ENCODE measurements around the gene CX3CL1.

The CX3CL1 gene

DNA sequence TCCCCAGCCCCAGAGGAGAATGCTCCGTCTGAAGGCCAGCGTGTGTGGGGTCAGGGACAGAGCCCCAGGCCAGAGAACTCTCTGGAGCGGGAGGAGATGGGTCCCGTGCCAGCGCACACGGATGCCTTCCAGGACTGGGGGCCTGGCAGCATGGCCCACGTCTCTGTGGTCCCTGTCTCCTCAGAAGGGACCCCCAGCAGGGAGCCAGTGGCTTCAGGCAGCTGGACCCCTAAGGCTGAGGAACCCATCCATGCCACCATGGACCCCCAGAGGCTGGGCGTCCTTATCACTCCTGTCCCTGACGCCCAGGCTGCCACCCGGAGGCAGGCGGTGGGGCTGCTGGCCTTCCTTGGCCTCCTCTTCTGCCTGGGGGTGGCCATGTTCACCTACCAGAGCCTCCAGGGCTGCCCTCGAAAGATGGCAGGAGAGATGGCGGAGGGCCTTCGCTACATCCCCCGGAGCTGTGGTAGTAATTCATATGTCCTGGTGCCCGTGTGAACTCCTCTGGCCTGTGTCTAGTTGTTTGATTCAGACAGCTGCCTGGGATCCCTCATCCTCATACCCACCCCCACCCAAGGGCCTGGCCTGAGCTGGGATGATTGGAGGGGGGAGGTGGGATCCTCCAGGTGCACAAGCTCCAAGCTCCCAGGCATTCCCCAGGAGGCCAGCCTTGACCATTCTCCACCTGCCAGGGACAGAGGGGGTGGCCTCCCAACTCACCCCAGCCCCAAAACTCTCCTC is 10.4 kb downstream of the CX3CL1 start:
- intact Hi-C loops (cut with DNase I; ENCODE audit: low total_unique reads) = no loop called here

GRCh38 chr16:57383276-57384247 is 11.3 kb downstream of the CX3CL1 start:
- no peak for TF ChIP-seq CTCF (IDR thresholded peaks at IDR 0.05)
- Histone ChIP-seq H3K36me3 (peaks cover 23 to 48% (median 42%) of the 10 kb centered on the region in 3 donors), H3K4me1 (peaks cover 0 to 83% (median 48%) of the 10 kb centered on the region in 4 donors), H3K9me3 (no peaks in the 10 kb centered on the region), H3K27ac (peak overlapping the region; percentile 49 to 52), H3K27me3 (no peaks in the 10 kb centered on the region), H3K4me3 (no peak overlapping the region)
- peak; percentile 52 to 83 for DNase-seq
- intact Hi-C loops (cut with DNase I; ENCODE audit: low total_unique reads) = no loop called here

More for the DNA sequence above, 10.4 kb downstream of the CX3CL1 start:
- Histone ChIP-seq H3K27me3 (no peaks in the 10 kb centered on the region), H3K9me3 (no peaks in the 10 kb centered on the region), H3K4me1 (peaks cover 0 to 92% (median 55%) of the 10 kb centered on the region in 4 donors), H3K27ac (peak overlapping the region; percentile 49 to 52), H3K36me3 (peaks cover 23 to 48% (median 46%) of the 10 kb centered on the region in 3 donors), H3K4me3 (no peak overlapping the region)
- no peak for TF ChIP-seq CTCF (IDR thresholded peaks at IDR 0.05)
- no peak for DNase-seq

DNA sequence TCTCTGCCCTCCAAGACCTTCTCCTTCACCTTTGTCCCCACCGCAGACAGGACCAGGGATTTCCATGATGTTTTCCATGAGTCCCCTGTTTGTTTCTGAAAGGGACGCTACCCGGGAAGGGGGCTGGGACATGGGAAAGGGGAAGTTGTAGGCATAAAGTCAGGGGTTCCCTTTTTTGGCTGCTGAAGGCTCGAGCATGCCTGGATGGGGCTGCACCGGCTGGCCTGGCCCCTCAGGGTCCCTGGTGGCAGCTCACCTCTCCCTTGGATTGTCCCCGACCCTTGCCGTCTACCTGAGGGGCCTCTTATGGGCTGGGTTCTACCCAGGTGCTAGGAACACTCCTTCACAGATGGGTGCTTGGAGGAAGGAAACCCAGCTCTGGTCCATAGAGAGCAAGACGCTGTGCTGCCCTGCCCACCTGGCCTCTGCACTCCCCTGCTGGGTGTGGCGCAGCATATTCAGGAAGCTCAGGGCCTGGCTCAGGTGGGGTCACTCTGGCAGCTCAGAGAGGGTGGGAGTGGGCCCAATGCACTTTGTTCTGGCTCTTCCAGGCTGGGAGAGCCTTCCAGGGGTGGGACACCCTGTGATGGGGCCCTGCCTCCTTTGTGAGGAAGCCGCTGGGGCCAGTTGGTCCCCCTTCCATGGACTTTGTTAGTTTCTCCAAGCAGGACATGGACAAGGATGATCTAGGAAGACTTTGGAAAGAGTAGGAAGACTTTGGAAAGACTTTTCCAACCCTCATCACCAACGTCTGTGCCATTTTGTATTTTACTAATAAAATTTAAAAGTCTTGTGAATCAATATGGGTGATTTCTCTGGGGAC is 12.2 kb downstream of the CX3CL1 start:
- no peak for DNase-seq
- Histone ChIP-seq H3K4me1 (peaks cover 0 to 74% (median 43%) of the 10 kb centered on the region in 4 donors), H3K4me3 (no peak overlapping the region), H3K27ac (peak overlapping the region; percentile 49 to 52), H3K9me3 (no peaks in the 10 kb centered on the region), H3K27me3 (no peaks in the 10 kb centered on the region), H3K36me3 (peaks cover 22 to 40% (median 37%) of the 10 kb centered on the region in 3 donors)
- intact Hi-C loops (cut with DNase I; ENCODE audit: low total_unique reads) = no loop called here
- TF ChIP-seq CTCF (IDR thresholded peaks at IDR 0.05) = no peak

GRCh38 chr16:57385083-57385482 is 12.8 kb downstream of the CX3CL1 start:
- Histone ChIP-seq H3K36me3 (peaks cover 16 to 34% (median 30%) of the 10 kb centered on the region in 3 donors), H3K9me3 (no peaks in the 10 kb centered on the region), H3K4me3 (no peak overlapping the region), H3K27me3 (no peaks in the 10 kb centered on the region), H3K4me1 (peaks cover 0 to 68% (median 40%) of the 10 kb centered on the region in 4 donors), H3K27ac (peak overlapping the region in 1 of 2 donors; percentile 52)
- no peak for TF ChIP-seq CTCF (IDR thresholded peaks at IDR 0.05)
- no peak for DNase-seq
- intact Hi-C loops (cut with DNase I; ENCODE audit: low total_unique reads) = no loop called here

DNA sequence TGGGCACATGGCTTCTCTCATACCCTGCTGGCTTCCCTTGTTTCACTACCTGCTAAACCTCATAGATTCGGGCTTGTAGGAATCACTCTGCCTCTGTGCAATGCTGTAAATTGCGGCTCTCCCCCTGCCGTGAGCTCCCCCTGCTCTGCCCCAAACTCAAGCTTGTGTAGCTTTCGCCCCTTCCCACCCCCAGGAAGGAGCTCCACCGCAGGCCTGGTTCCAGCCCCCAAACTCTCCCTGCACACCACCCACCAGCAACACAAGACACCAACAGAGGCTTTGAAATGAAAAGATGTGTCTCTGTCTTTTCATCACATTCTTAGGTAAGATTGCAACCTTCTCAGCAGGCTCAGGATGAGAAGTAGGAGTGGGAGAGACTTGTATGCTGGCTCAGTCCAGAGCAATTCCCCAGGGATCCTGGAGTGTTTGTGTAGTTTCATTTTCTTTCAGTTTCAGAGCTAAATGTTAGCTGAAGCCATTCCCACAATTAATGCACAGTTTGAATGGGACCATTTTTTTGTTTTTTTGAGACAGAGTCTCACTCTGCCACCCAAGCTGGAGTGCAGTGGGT is 14.2 kb downstream of the CX3CL1 start:
- Histone ChIP-seq H3K9me3 (no peaks in the 10 kb centered on the region), H3K27me3 (no peaks in the 10 kb centered on the region), H3K4me3 (no peak overlapping the region), H3K36me3 (peaks cover 14 to 22% (median 20%) of the 10 kb centered on the region in 3 donors), H3K27ac (peak overlapping the region; percentile 42 to 43), H3K4me1 (peaks cover 0 to 60% (median 35%) of the 10 kb centered on the region in 4 donors)
- no peak for TF ChIP-seq CTCF (IDR thresholded peaks at IDR 0.05)
- intact Hi-C loops (cut with DNase I; ENCODE audit: low total_unique reads) = no loop called here
- no peak for DNase-seq

Measured in tibial artery (tissue), 4 donors.